ENCODE data around the gene SLC35E3.
"Not testable (repeated sequence)": the region's sequence is repeated elsewhere in the genome, so short reads cannot be mapped to it uniquely, and the experiment has no call there.

Gene SLC35E3

DNA sequence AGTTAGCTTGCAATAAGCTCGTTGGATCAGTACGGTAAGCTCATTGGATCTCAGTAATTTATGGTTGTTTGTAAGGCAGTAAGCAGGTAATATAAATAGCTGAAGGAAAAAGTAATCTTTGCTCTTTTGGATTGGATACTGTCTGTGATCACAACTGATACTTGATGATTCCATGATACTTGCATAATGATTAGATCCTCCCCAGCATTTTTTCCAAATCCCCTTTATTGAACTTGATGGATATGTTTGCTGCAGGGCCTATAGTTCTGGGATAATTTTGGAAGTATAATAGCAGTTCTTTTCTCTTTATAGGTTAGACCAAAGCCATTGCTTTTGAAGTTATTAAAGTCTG lies 67.2 kb downstream of the SLC35E3 start:
- DNase-seq (ENCODE audit: low read depth) = no peak

GRCh38 chr12:68814490-68815231 lies 68.7 kb downstream of the SLC35E3 start:
- no peak for DNase-seq (ENCODE audit: low read depth)

- no peak for DNase-seq (ENCODE audit: low read depth)
Observed at GRCh38 chr12:68815232-68815927, 69.4 kb downstream of the SLC35E3 start.

DNA sequence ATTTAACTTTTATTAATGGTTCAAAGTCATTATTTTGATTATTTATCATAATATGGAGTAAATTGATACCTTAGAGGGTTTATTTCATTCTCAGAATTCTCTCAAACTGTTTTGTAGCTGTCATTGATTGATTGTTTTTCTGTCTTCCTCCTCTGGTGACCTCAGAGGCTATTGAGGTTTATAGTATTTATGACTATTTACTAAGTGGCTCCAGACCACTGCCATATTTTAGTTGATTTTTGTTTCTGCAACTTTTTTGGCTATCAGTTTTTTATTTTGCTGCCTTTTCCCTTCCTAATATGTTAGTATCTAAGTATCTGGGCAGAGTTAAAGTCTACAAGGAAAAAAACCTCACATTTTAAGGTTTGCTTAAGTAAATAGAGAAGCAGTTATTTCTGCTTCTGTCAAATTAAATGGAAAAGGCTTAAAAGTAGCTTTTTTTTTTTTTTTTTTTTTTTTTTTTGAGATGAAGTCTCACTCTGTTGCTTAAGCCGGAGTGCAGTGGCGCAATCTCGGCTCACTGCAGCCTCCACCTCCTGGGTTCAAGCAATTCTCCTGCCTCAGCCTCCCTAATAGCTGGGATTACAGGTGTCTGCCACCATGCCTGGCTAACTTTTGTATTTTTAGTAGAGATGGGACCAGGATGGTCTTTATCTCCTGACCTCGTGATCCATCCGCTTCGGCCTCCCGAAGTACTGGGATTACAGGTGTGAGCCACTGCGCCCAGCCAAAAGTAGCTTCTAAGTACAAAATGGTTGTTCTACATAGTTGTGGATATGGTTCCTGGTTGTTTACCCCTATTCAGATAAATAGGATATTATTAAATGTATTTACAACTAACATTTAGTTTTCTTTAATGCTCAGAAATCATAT lies 70.2 kb downstream of the SLC35E3 start:
- no peak for DNase-seq (ENCODE audit: low read depth)

GRCh38 chr12:68819481-68819880 lies 73.5 kb downstream of the SLC35E3 start:
- not testable (repeated sequence) for DNase-seq (ENCODE audit: low read depth)

DNA sequence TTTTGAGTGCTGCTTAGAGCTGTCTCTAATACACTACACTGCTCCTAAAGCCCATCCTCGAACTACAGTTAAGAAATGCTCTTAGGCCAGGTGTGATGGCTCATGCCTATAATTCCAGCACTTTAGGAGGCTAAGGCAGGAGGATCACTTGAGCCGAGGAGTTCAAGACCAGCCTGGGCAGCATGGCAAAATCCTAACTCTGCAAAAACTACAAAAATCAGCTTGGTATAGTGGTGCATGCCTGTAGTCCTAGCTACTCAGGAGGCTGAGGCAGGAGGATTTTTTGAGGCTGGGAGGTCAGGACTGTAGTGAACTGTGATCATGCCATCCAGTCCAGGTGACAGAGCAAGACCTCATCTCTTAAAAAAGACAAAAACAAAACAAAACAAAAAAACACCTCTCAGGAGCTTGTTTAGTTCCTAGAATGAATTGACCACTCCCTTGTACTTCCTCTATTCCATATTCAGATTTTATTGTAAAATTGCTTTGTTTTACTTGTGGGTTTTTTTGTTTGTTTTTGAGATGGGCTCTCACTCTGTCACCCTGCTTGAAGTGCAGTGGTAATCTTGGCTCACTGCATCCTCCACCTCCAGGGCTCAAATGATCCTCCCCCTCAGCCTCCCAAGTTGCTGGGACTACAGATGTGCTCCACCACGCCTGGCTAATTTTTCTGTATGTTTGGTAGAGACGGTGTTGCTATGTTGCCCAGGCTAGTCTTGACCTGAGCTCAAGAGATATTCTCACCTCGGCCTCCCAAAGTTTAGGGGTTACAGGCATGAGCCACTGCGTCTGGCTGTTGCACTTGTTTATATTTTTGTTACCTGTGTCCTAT lies 75.6 kb downstream of the SLC35E3 start:
- no peak for DNase-seq (ENCODE audit: low read depth)

DNA sequence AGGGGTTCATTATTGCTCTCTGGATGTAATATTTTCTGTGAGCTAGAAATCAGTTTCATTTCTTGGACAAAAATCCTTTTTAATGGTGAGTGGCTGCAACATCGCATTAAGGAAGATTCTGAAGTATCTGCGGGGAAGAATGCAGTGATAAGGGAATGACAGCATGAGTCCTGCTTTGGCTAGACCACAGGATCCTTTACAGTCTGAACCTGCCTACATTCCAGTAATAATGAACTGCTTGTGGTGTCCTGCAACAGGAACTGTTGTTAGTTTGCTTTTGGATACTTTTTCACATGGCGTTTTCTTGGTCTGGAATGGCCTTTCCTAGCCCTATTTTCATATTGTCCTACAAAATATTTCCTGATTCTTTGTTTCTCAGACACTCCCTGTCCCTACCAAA lies 77.7 kb downstream of the SLC35E3 start:
- DNase-seq (ENCODE audit: low read depth) = no peak

GRCh38 chr12:68824131-68824530 lies 78.2 kb downstream of the SLC35E3 start:
- DNase-seq (ENCODE audit: low read depth) = no peak

DNA sequence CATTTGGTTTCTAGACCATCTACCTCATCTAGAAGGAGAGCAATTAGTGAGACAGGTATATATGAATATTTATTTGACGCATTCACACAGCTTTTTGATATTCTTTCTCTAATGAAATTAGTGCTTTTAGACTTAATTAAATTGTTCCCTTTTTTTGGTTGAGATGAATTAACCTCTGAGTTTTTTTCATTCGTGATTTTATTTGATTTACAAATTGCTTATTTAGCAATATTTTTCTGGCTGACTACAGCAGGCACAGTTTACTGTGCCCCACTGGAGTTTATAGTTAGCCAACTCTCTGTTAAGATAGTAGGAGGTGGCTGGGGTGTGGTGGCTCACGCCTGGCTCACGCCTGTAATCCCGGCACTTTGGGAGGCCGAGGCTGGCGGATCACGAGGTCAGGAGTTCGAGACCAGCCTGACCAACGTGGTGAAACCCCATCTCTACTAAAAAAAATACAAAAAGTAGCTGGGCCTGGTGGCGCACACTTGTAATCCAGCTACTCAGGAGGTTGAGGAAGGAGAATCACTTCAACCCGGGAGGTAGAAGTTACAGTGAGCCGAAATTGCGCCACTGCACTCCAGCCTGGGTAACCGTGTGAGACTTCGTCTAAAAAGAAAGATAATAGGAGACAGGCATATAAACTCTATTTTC lies 78.7 kb downstream of the SLC35E3 start:
- DNase-seq (ENCODE audit: low read depth) = no peak

GRCh38 chr12:68825569-68826217 lies 79.7 kb downstream of the SLC35E3 start:
- DNase-seq (ENCODE audit: low read depth) = no peak

DNA sequence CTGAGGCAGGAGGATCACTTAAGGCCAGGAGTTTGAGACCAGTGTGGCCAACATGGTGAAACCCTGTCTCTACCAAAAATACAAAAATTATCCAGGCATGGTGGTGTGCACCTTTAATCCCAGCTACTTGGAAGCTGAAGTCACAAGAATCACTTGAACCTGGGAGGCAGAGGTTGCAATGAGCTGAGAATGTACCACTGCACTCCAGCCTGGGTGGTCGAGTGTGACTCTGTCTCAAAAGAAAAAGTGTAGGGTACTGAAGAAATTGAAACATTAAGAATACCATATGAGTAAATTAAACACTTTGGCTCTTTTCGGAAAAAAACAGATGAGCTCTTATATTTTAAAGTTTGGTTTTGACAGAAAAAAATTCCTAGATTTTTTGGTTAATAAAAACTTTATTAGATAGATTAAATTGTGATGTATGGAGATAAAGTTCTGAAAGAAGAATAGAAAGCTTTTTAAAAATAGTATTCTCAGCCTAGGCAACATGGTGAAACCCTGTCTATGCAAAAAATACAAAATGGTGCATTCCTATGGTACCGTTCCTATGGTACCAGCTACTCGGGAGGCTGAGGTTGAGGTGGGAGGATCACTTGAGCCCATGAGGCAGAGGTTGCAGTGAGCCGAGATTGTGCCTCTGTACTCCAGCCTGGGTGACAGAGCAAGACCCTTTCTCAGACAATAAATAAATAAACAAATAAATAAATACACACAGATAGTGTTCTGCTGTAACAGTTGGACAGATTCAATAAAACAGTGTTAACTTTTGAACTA lies 82.1 kb downstream of the SLC35E3 start:
- DNase-seq (ENCODE audit: low read depth) = no peak

GRCh38 chr12:68828672-68829068 lies 82.7 kb downstream of the SLC35E3 start:
- DNase-seq (ENCODE audit: low read depth) = no peak

Data from activated T-cell treated with anti-CD3 and anti-CD28 coated beads for 24 hours (primary cell).